ENCODE results near the gene SEZ6L2.

The SEZ6L2 gene

GRCh38 chr16:29899516-29900101, at the start of gene SEZ6L2:
Gene SEZ6L2 (minus strand): TSS chr16:29899550. CDS start chr16:29899019, 531 bp downstream.
- 0 out of 2 replicates have a peak, but pooled peaks have one; percentile 34 for TF ChIP-seq CTCF (IDR thresholded peaks at IDR 0.05)

- no peak for TF ChIP-seq CTCF (IDR thresholded peaks at IDR 0.05)
Measured at GRCh38 chr16:29947897-29948296, 48.5 kb upstream of the SEZ6L2 start.

- no peak; the same call in 1 of the 2 replicates for TF ChIP-seq CTCF (IDR thresholded peaks at IDR 0.05)
Measured at GRCh38 chr16:29943846-29944799, 44.8 kb upstream of the SEZ6L2 start.

- no peak for TF ChIP-seq CTCF (IDR thresholded peaks at IDR 0.05)
Measured at GRCh38 chr16:29940656-29941055, 41.3 kb upstream of the SEZ6L2 start.

GRCh38 chr16:29927070-29927905, 27.9 kb upstream of the SEZ6L2 start:
- TF ChIP-seq CTCF (IDR thresholded peaks at IDR 0.05) = no peak

- no peak for TF ChIP-seq CTCF (IDR thresholded peaks at IDR 0.05)
Measured at GRCh38 chr16:29926711-29927052, 27.3 kb upstream of the SEZ6L2 start.

Measured in LNCAP (cell line).